ENCODE measurements around the gene SIDT2. TPM values are rescaled to one million over a fixed set of nuclear protein-coding genes. Genes with fewer than 3 reads are reported as not detected.
A peak's percentile ranks its signal among the peaks of the same experiment; 100 is the strongest.

SIDT2 gene
- total and polyA plus RNA-seq, 2 of the 13 experiments (the other 11 are each of a cell fraction or from before 2014, with no cell fraction given) = 11.5 to 28.0 TPM

DNA sequence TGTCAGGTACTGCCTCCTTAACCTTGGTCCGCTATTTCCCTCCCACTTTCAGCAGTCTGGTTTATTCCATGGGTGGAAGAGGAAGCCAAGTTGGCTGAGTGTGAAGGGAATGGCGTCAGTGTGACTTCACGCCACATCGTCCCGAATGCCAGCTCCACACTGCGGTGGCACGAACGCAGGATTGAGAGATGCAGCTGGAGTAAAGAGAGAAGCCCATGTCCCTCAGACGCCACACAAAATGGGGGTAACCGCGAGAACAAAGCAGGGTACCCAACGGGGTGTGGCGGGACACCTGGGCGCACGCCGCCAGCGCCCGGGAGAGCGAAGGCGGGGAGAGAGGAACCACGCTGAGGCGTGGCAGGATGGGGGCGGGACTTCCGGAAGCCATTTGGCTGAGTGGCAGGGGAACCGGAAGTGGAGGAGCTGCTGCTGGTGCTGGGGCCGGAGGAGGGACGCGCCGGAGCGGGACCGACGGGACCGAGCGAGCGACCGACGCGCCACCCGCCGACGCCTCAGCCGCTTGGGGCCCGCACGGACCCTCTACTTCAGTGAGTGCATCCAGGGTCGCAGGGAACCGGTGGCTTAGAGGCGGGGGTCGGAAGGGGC, 34.6 kb upstream of the SIDT2 start, which contains the start of gene PAFAH1B2 (continued):
- TF ChIP-seq, protein P1, sequence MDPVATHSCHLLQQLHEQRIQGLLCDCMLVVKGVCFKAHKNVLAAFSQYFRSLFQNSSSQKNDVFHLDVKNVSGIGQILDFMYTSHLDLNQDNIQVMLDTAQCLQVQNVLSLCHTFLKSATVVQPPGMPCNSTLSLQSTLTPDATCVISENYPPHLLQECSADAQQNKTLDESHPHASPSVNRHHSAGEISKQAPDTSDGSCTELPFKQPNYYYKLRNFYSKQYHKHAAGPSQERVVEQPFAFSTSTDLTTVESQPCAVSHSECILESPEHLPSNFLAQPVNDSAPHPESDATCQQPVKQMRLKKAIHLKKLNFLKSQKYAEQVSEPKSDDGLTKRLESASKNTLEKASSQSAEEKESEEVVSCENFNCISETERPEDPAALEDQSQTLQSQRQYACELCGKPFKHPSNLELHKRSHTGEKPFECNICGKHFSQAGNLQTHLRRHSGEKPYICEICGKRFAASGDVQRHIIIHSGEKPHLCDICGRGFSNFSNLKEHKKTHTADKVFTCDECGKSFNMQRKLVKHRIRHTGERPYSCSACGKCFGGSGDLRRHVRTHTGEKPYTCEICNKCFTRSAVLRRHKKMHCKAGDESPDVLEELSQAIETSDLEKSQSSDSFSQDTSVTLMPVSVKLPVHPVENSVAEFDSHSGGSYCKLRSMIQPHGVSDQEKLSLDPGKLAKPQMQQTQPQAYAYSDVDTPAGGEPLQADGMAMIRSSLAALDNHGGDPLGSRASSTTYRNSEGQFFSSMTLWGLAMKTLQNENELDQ (CRISPR knock-in tag; IDR thresholded peaks at IDR 0.05; ENCODE audit: borderline replicate concordance) = no peak
- TF ChIP-seq ZNF20 (CRISPR knock-in tag; IDR thresholded peaks at IDR 0.05) = peak; percentile 60; the same call in 1 of the 2 replicates
- no peak; the same call in 1 of the 2 replicates for TF ChIP-seq ZNF256 (CRISPR knock-in tag; conservative IDR thresholded peaks at IDR 0.05)
- TF ChIP-seq, protein P2, sequence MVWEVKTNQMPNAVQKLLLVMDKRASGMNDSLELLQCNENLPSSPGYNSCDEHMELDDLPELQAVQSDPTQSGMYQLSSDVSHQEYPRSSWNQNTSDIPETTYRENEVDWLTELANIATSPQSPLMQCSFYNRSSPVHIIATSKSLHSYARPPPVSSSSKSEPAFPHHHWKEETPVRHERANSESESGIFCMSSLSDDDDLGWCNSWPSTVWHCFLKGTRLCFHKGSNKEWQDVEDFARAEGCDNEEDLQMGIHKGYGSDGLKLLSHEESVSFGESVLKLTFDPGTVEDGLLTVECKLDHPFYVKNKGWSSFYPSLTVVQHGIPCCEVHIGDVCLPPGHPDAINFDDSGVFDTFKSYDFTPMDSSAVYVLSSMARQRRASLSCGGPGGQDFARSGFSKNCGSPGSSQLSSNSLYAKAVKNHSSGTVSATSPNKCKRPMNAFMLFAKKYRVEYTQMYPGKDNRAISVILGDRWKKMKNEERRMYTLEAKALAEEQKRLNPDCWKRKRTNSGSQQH (CRISPR knock-in tag; IDR thresholded peaks at IDR 0.05; ENCODE audit: low read depth) = no peak
- peak; percentile 99 for TF ChIP-seq GABPB1 (CRISPR knock-in tag; IDR thresholded peaks at IDR 0.05)
- TF ChIP-seq, protein P3, sequence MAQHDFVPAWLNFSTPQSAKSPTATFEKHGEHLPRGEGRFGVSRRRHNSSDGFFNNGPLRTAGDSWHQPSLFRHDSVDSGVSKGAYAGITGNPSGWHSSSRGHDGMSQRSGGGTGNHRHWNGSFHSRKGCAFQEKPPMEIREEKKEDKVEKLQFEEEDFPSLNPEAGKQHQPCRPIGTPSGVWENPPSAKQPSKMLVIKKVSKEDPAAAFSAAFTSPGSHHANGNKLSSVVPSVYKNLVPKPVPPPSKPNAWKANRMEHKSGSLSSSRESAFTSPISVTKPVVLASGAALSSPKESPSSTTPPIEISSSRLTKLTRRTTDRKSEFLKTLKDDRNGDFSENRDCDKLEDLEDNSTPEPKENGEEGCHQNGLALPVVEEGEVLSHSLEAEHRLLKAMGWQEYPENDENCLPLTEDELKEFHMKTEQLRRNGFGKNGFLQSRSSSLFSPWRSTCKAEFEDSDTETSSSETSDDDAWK (CRISPR knock-in tag; IDR thresholded peaks at IDR 0.05) = no peak
- TF ChIP-seq, protein P4, sequence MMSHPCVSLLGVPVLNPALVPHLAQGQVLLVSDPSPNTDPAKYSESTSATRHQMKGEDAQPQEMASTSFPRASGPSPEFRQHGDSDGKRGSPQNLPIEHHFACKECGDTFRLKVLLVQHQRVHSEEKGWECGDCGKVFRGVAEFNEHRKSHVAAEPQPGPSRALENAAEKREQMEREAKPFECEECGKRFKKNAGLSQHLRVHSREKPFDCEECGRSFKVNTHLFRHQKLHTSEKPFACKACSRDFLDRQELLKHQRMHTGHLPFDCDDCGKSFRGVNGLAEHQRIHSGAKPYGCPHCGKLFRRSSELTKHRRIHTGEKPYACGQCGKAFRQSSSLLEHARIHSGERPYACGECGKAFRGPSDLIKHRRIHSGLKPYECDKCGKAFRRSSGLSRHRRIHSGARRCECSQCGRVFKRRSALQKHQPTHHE (CRISPR knock-in tag; IDR thresholded peaks at IDR 0.05; ENCODE audit: borderline replicate concordance) = peak; percentile 83
- TF ChIP-seq ATRX (CRISPR knock-in tag; IDR thresholded peaks at IDR 0.05; ENCODE audit: borderline replicate concordance) = no peak
- no peak for TF ChIP-seq SMARCC2 (IDR thresholded peaks at IDR 0.05)
- TF ChIP-seq, protein P5, sequence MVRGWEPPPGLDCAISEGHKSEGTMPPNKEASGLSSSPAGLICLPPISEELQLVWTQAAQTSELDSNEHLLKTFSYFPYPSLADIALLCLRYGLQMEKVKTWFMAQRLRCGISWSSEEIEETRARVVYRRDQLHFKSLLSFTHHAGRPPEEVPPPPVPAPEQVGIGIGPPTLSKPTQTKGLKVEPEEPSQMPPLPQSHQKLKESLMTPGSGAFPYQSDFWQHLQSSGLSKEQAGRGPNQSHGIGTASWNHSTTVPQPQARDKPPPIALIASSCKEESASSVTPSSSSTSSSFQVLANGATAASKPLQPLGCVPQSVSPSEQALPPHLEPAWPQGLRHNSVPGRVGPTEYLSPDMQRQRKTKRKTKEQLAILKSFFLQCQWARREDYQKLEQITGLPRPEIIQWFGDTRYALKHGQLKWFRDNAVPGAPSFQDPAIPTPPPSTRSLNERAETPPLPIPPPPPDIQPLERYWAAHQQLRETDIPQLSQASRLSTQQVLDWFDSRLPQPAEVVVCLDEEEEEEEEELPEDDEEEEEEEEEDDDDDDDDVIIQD (CRISPR knock-in tag; IDR thresholded peaks at IDR 0.05; ENCODE audit: low read depth) = peak; percentile 36; the same call in 1 of the 2 replicates
- TF ChIP-seq, protein P6, sequence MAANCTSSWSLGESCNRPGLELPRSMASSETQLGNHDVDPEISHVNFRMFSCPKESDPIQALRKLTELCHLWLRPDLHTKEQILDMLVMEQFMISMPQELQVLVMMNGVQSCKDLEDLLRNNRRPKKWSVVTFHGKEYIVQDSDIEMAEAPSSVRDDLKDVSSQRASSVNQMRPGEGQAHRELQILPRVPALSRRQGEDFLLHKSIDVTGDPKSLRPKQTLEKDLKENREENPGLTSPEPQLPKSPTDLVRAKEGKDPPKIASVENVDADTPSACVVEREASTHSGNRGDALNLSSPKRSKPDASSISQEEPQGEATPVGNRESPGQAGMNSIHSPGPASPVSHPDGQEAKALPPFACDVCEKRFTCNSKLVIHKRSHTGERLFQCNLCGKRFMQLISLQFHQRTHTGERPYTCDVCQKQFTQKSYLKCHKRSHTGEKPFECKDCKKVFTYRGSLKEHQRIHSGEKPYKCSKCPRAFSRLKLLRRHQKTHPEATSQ (CRISPR knock-in tag; IDR thresholded peaks at IDR 0.05; ENCODE audit: borderline replicate concordance) = no peak
- TF ChIP-seq MED1 (CRISPR knock-in tag; IDR thresholded peaks at IDR 0.05) = peak; percentile 74
- TF ChIP-seq, protein P7, sequence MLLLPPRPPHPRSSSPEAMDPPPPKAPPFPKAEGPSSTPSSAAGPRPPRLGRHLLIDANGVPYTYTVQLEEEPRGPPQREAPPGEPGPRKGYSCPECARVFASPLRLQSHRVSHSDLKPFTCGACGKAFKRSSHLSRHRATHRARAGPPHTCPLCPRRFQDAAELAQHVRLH (CRISPR knock-in tag; IDR thresholded peaks at IDR 0.05; ENCODE audit: borderline replicate concordance, low read depth) = peak; percentile 93
- TF ChIP-seq, protein P8, sequence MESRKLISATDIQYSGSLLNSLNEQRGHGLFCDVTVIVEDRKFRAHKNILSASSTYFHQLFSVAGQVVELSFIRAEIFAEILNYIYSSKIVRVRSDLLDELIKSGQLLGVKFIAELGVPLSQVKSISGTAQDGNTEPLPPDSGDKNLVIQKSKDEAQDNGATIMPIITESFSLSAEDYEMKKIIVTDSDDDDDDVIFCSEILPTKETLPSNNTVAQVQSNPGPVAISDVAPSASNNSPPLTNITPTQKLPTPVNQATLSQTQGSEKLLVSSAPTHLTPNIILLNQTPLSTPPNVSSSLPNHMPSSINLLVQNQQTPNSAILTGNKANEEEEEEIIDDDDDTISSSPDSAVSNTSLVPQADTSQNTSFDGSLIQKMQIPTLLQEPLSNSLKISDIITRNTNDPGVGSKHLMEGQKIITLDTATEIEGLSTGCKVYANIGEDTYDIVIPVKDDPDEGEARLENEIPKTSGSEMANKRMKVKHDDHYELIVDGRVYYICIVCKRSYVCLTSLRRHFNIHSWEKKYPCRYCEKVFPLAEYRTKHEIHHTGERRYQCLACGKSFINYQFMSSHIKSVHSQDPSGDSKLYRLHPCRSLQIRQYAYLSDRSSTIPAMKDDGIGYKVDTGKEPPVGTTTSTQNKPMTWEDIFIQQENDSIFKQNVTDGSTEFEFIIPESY (CRISPR knock-in tag; IDR thresholded peaks at IDR 0.05) = 0 out of 2 replicates have a peak, but pooled peaks have one; percentile 52
- TF ChIP-seq ZNF101 (CRISPR knock-in tag; IDR thresholded peaks at IDR 0.05; ENCODE audit: borderline replicate concordance, low read depth) = no peak
- no peak for TF ChIP-seq CHCHD3 (CRISPR knock-in tag; IDR thresholded peaks at IDR 0.05)
- TF ChIP-seq NFYB (CRISPR knock-in tag; IDR thresholded peaks at IDR 0.05) = peak; percentile 54

Data from HepG2 (cell line).